AG04450 (cell line): ENCODE data around the gene TOX2. TPM values are rescaled to one million over a fixed set of nuclear protein-coding genes. Genes with fewer than 3 reads are reported as not detected.

Experiments
- CTCF ChIA-PET: fragments of 300-600, 350-600 bp; formaldehyde crosslinking; extraction: SDS; loops from one replicate; lab custom pipeline; 2022; ENCODE audit warnings: antibody characterized with exemption, inconsistent platforms; lab: Charles Lee
- POLR2A ChIA-PET: fragments of 350-600 bp; formaldehyde crosslinking; extraction: SDS; loops from one replicate; lab custom pipeline; 2021; ENCODE audit warnings: antibody characterized with exemption, inconsistent platforms; lab: Yijun Ruan, JAX
- DNase-seq: peaks from one replicate; pipeline ENCODE4 v3.0.0-alpha.2; 2011; ENCODE audit warnings: low read depth, low spot score
- H3K27ac ChIP-seq: one replicate; pipeline ENCODE4 v1.5.1; 2012; ENCODE audit warnings: low read depth, low read length, control low read depth
- H3K27me3 ChIP-seq: one replicate; pipeline ENCODE4 v1.6.0; 2012; ENCODE audit warnings: low read length; ENCODE audit not compliant: control insufficient read depth, insufficient read depth
- H3K4me3 ChIP-seq: 2 replicates; pipeline ENCODE4 v1.5.1; 2011; ENCODE audit warnings: mild to moderate bottlenecking, low read depth, low read length, control low read depth
- H3K9me3 ChIP-seq: 2 replicates; pipeline ENCODE4 v1.5.1; 2012; ENCODE audit warnings: low read length; ENCODE audit not compliant: control insufficient read depth, insufficient read depth
- CTCF ChIP-seq: IDR thresholded peaks from 2 replicates; pipeline ENCODE4 v1.5.1; 2011; ENCODE audit warnings: low read depth, low read length, control low read depth, inconsistent platforms
- polyA plus RNA-seq: library from polyadenylated mRNA; depleted of rRNA; stranded (reverse); fragments of >200 nt; gene quantifications from 2 replicates; pipeline ENCODE4 v1.2.3, GENCODE V29; 2011

Gene TOX2
- polyA plus RNA-seq, 1 experiment = 10.6 TPM

DNA sequence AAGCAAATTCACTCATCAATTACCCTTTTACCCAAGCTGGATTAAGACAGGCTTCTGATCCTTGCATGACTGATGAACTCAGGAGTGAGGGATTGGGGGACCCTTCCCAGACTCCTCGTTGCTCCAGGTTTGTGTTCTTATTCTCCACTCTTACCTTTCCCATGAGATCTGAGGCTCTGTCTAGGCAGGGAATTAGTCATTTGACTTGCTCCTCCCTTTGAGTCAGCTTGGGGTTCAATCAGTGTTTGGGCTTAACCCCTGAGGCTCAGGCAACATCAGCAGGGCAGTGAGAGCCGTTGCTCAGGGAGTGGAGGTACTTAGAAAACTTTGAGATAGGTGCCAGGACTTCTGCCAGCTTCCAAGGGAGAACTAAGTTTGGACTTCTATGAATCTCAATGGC lies 20.7 kb upstream of the TOX2 start:
- Histone ChIP-seq H3K4me3 (no peak overlapping the region), H3K27ac (no peak overlapping the region), H3K9me3 (no peaks in the 10 kb centered on the region), H3K27me3 (no peaks in the 10 kb centered on the region)
- POLR2A ChIA-PET = no interaction called here
- no peak for DNase-seq
- CTCF ChIA-PET = no interaction called here
- no peak for TF ChIP-seq CTCF

GRCh38 chr20:43894491-43894890 lies 20.2 kb upstream of the TOX2 start:
- DNase-seq = no peak
- POLR2A ChIA-PET = no interaction called here
- CTCF ChIA-PET = interaction anchor here (0.6 kb wide), 1 partner anchor 198 kb away, joined by 3 read pairs; no protein-coding TSS in a partner anchor

GRCh38 chr20:43895235-43895634 lies 19.4 kb upstream of the TOX2 start:
- H3K27ac ChIP-seq = no peak overlapping the region
- ChIA-PET CTCF (interaction anchor here (0.6 kb wide), 1 partner anchor 197 kb away, joined by 3 read pairs; no protein-coding TSS in a partner anchor), POLR2A (no interaction called here)
- no peak for TF ChIP-seq CTCF
- DNase-seq = no peak
- no peaks in the 10 kb centered on the region for H3K9me3 ChIP-seq
- no peaks in the 10 kb centered on the region for H3K27me3 ChIP-seq
- no peak overlapping the region for H3K4me3 ChIP-seq

More at GRCh38 chr20:43894491-43894890, 20.2 kb upstream of the TOX2 start:
- no peaks in the 10 kb centered on the region for H3K27me3 ChIP-seq
- no peaks in the 10 kb centered on the region for H3K9me3 ChIP-seq
- no peak for TF ChIP-seq CTCF
- H3K27ac ChIP-seq = no peak overlapping the region
- H3K4me3 ChIP-seq = no peak overlapping the region

DNA sequence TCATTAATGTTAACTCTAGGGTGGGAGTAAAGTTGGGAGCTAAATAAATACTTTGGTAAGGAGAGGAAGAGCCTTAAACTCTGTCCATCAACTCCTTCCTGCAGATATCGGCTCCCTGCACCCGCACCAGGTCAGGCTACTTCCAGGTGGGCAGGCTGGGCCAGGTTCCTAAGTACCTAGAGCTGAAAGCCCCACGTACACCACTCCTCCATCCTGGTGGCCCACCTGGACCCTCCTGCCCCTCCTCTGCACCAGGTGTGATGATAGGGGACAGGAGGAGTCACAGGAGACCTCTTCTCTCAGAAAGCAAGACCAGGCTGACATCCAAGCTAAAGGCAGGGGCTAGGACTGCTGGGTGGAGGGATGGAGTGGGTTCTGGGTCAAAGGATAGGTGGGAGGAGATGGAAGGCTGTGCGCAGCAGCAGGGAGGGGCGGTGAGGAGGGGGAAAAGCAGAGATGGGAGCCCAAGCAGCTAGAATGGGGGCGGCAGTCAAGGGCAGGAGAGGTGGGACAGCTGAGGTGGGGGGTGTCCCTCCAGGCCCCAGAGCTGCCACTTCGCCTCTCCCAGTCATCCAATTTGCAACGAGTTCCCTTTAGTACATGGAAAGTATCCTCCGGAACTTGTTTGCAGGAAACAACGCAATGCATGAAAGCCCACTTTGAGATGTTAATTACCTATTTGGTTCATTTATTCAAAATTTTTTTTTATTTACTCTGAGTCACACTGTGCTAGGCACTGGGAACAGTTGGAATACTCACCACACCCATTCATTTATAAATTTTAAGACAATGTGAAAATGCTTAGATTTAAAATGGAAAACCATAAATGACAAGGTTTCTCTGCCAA lies 15.2 kb upstream of the TOX2 start:
- ChIA-PET CTCF (interaction anchor here (0.6 to 1.3 kb wide), 4 partner anchors 9 to 195 kb away, joined by 3 to 5 read pairs (median 4); no protein-coding TSS in a partner anchor), POLR2A (interaction anchor here (0.6 to 0.7 kb wide), 2 partner anchors 44 to 815 kb away, joined by 3 to 8 read pairs; no protein-coding TSS in a partner anchor)
- Histone ChIP-seq H3K9me3 (peaks cover 10% of the 10 kb centered on the region; the same call in 1 of the 2 replicates), H3K27ac (no peak overlapping the region), H3K4me3 (no peak overlapping the region), H3K27me3 (no peaks in the 10 kb centered on the region)
- no peak for DNase-seq
- TF ChIP-seq CTCF = no peak

DNA sequence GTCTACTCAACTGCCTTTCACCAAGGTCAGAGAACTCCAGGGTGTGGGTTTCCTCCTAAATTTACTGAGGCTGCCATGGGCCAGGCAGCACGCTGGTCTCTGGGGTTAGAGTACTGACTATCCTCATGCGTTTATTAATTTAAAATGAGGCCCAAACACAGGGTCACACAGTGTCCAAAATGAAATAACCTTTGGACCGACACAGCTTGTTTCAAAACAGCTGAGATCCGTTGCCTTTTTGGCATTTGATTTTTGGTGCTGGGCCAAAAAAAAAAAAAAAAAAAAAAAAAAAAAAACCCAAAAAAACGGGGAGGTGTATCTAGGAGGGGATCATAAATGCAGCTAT lies 14.6 kb upstream of the TOX2 start:
- DNase-seq = no peak
- Histone ChIP-seq H3K27me3 (no peaks in the 10 kb centered on the region), H3K4me3 (no peak overlapping the region), H3K9me3 (peaks cover 10% of the 10 kb centered on the region; the same call in 1 of the 2 replicates), H3K27ac (no peak overlapping the region)
- TF ChIP-seq CTCF = no peak
- ChIA-PET POLR2A (interaction anchor here (0.6 to 0.7 kb wide), 3 partner anchors 44 to 815 kb away, joined by 3 to 10 read pairs (median 8); no protein-coding TSS in a partner anchor), CTCF (interaction anchor here (0.6 to 0.7 kb wide), 3 partner anchors 10 to 216 kb away, joined by 3 to 5 read pairs (median 4); no protein-coding TSS in a partner anchor)
